AG10803 (cell line): Measurements from ENCODE around the gene RFPL3.
"Not testable (repeated sequence)": the region's sequence is repeated elsewhere in the genome, so short reads cannot be mapped to it uniquely, and the experiment has no call there.

ENCODE experiments used
- DNase-seq: peaks from one replicate; pipeline ENCODE4 v3.0.0; 2010; ENCODE audit warnings: low read depth
- H3K4me3 ChIP-seq: 2 replicates; pipeline ENCODE4 v1.5.1; 2011; ENCODE audit warnings: mild to moderate bottlenecking, low read length, control low read depth
- CTCF ChIP-seq: conservative IDR thresholded peaks from 2 replicates; pipeline ENCODE4 v1.5.1; 2011; ENCODE audit warnings: mild to moderate bottlenecking, low read length, control low read depth, inconsistent platforms

Gene RFPL3

GRCh38 chr22:32334660-32335365, 22.9 kb upstream of the RFPL3 start:
- no peak overlapping the region for H3K4me3 ChIP-seq
- TF ChIP-seq CTCF = no peak
- no peak for DNase-seq

GRCh38 chr22:32335471-32335870, 22.2 kb upstream of the RFPL3 start:
- H3K4me3 ChIP-seq = no peak overlapping the region
- TF ChIP-seq CTCF = no peak
- DNase-seq = no peak

GRCh38 chr22:32336121-32336603, 21.5 kb upstream of the RFPL3 start:
- no peak overlapping the region for H3K4me3 ChIP-seq
- no peak for TF ChIP-seq CTCF
- no peak for DNase-seq

GRCh38 chr22:32336771-32337424, 20.8 kb upstream of the RFPL3 start:
- no peak for DNase-seq
- H3K4me3 ChIP-seq = no peak overlapping the region
- TF ChIP-seq CTCF = no peak

- H3K4me3 ChIP-seq, DNase-seq: not testable (repeated sequence)
These were observed 20.2 kb upstream of the RFPL3 start for GRCh38 chr22:32337425-32337824.

GRCh38 chr22:32338757-32339156, 18.9 kb upstream of the RFPL3 start:
- H3K4me3 ChIP-seq = no peak overlapping the region
- DNase-seq = no peak

More at GRCh38 chr22:32338757-32339156, 18.9 kb upstream of the RFPL3 start:
- TF ChIP-seq CTCF = no peak
